KOPT-K1 (cell line): ENCODE data around the gene RAB27A.

Experiments used
- H3K27ac ChIP-seq: fragments of 200-600 bp; sonication (generic); 2 replicates; pipeline ENCODE4 v1.5.1; 2016; ENCODE audit warnings: antibody characterized with exemption, mild to moderate bottlenecking, low read depth, low read length; ENCODE audit not compliant: poor library complexity, severe bottlenecking
- H3K36me3 ChIP-seq: fragments of 200-600 bp; sonication (generic); 2 replicates; pipeline ENCODE4 v1.5.1; 2017; ENCODE audit warnings: antibody characterized with exemption, mild to moderate bottlenecking, low read length, moderate library complexity; ENCODE audit not compliant: insufficient read depth
- H3K9me3 ChIP-seq: fragments of 200-600 bp; sonication (generic); 2 replicates; pipeline ENCODE4 v1.5.1; 2017; ENCODE audit warnings: antibody characterized with exemption, low read length, mild to moderate bottlenecking; ENCODE audit not compliant: insufficient read depth, poor library complexity, severe bottlenecking

The RAB27A gene

DNA sequence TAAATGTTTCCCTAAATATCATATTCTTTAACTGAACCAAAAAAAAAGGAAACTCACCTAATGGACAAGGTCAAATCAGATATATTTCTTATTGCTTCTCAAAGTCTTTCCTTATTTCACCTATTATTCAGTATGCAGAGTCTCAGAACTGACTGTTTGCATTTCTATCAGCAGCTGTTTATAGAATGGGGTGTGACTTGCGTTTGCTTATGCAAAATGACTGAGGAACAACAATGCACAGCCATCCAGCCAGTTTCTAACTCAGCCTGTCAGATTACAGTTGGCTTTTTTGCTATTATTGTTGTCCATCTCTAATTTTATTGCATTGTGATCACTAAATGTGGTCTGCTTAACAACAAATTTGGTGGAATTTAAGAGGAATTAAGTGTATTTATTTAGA lies 40.7 kb downstream of the RAB27A start:
- Histone ChIP-seq H3K36me3 (no peaks in the 10 kb centered on the region), H3K9me3 (no peaks in the 10 kb centered on the region), H3K27ac (no peak overlapping the region)

DNA sequence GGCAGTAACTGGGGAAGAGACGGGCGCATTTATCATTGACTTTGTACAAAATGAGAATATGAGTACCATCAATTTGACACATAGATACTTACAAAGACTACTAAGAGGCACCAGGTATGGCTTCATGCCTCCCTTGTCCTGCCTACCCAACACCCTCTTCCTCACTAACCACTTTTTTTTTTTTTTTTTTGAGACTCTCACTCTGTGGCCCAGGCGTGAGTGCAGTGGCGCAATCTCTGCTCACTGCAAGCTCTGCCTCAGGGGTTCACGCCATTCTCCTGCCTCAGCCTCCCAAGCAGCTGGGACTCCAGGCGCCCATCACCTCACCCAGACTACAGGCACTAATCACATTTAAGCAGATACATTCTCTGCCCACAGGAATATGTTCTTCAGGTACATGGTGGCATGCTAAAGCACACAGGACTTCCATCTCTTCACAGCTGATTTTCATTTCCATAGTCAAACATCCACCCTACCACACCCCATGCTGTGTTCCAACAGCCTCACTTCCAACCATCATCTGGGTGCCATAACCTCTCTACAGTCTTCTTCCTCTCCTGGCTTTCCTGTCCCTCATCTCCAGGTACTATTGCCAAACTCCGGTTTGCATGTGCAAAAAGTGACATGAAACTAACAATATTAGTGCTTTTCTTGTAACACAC lies 41.7 kb downstream of the RAB27A start:
- Histone ChIP-seq H3K9me3 (no peaks in the 10 kb centered on the region), H3K27ac (no peak overlapping the region), H3K36me3 (no peaks in the 10 kb centered on the region)

GRCh38 chr15:55247311-55247710 lies 42.3 kb downstream of the RAB27A start:
- no peak overlapping the region for H3K27ac ChIP-seq
- no peaks in the 10 kb centered on the region for H3K9me3 ChIP-seq
- no peaks in the 10 kb centered on the region for H3K36me3 ChIP-seq

DNA sequence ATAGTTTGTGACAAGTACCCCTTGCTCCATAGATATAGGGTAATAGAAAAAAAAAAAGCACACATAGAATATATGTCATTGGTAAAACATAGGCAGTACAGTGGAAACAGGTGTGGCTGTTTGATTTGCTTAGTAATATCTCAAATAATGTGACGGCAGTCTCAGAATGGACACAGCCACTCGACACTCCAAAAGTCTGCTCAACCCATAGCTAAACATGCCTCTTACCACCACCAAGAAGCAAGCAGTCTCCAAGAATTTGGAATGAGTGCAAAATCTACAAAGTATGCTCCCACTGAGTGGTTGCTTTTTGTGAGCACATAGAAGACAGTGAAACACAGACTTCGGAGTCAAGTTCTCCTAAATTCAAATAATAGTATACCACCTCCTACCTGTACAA lies 43.0 kb downstream of the RAB27A start:
- no peak overlapping the region for H3K27ac ChIP-seq
- H3K36me3 ChIP-seq: no peaks in the 10 kb centered on the region
- no peaks in the 10 kb centered on the region for H3K9me3 ChIP-seq

GRCh38 chr15:55245059-55245458 lies 44.6 kb downstream of the RAB27A start:
- H3K36me3 ChIP-seq: no peaks in the 10 kb centered on the region
- no peak overlapping the region for H3K27ac ChIP-seq
- no peaks in the 10 kb centered on the region for H3K9me3 ChIP-seq

GRCh38 chr15:55241891-55242290 lies 47.7 kb downstream of the RAB27A start:
- no peak overlapping the region for H3K27ac ChIP-seq
- no peaks in the 10 kb centered on the region for H3K36me3 ChIP-seq

GRCh38 chr15:55241186-55241585 lies 48.4 kb downstream of the RAB27A start:
- Histone ChIP-seq H3K36me3 (no peaks in the 10 kb centered on the region), H3K9me3 (no peaks in the 10 kb centered on the region), H3K27ac (no peak overlapping the region)

More at GRCh38 chr15:55241891-55242290, 47.7 kb downstream of the RAB27A start:
- no peaks in the 10 kb centered on the region for H3K9me3 ChIP-seq

- no peak overlapping the region for H3K27ac ChIP-seq
- no peaks in the 10 kb centered on the region for H3K9me3 ChIP-seq
- no peaks in the 10 kb centered on the region for H3K36me3 ChIP-seq
Observed at GRCh38 chr15:55240125-55240760, 49.4 kb downstream of the RAB27A start.

DNA sequence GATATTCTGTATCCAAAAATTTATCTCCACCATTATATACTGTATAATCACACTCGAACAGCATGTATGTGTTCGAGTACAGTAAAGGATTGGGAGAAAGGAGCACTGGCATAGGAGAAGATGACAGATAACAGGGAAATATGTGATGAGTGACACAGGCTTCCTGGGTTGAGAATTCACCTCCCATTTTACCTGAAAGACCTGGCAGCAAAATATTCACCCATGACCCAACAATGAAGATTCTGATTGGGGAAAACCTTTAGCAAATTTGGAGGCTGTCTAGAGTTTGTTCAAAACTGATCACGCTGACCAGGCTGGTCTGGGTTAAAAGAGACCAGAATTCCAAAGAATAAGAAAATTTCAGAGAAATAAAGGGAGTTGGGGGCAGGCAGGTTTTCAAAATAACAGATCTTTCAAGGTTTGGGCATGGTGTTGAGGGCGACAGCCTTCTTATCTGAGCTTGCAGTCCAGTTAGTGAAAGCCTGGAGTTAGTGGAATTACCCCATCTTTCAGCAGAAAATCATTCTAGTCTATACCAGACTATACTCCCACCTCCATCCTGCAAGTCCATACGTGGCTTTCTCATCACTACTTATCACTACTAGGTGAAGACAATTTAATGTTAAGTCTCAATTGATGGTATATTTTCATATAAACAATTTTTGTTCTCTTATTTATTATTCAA lies 50.0 kb downstream of the RAB27A start:
- Histone ChIP-seq H3K9me3 (no peaks in the 10 kb centered on the region), H3K27ac (no peak overlapping the region), H3K36me3 (no peaks in the 10 kb centered on the region)

DNA sequence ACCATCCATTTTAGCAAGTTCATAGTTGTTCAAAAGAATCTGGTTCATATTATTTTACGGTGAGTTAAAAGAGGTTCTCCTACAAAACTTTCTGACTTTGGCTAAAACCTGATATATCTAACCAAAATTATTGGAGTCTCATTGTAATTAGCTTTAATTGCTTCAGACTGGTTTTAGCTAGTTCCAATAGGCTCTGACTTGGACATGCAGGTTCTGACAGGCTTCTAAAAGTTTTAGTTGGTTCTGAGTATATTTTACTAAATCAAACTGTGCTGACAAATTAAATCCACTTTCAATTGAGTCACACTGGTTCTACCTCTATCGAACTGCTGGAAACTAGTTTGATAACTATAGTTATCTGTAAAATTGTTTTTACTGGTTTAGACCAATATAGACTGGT lies 50.7 kb downstream of the RAB27A start:
- no peaks in the 10 kb centered on the region for H3K9me3 ChIP-seq

GRCh38 chr15:55237219-55238130 lies 52.1 kb downstream of the RAB27A start:
- H3K9me3 ChIP-seq: no peaks in the 10 kb centered on the region
- no peaks in the 10 kb centered on the region for H3K36me3 ChIP-seq
- H3K27ac ChIP-seq: no peak overlapping the region

More for the DNA sequence above, 50.7 kb downstream of the RAB27A start:
- no peaks in the 10 kb centered on the region for H3K36me3 ChIP-seq
- no peak overlapping the region for H3K27ac ChIP-seq

GRCh38 chr15:55235546-55236036 lies 54.0 kb downstream of the RAB27A start:
- Histone ChIP-seq H3K36me3 (no peaks in the 10 kb centered on the region), H3K27ac (no peak overlapping the region), H3K9me3 (no peaks in the 10 kb centered on the region)

DNA sequence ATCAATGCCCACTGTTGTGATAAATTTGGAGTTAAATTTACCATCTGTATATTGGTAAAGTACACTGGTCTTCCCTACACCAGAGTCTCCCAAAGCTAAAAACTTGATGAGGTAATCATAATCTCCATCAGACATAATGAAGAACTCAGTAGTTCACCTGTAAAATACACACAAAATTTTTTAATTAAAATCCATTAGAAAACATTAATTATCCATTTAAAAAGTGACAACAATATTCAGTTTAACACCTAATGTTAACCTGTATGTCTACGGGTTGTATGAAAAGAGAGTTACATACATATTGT lies 54.9 kb downstream of the RAB27A start:
- H3K27ac ChIP-seq: no peak overlapping the region
- no peaks in the 10 kb centered on the region for H3K36me3 ChIP-seq
- no peaks in the 10 kb centered on the region for H3K9me3 ChIP-seq

GRCh38 chr15:55234104-55234799 lies 55.4 kb downstream of the RAB27A start:
- Histone ChIP-seq H3K27ac (no peak overlapping the region), H3K36me3 (no peaks in the 10 kb centered on the region), H3K9me3 (no peaks in the 10 kb centered on the region)
